OCI-LY1 (cell line): ENCODE measurements around the gene CORIN.
A peak's percentile ranks its signal among the peaks of the same experiment; 100 is the strongest.

Source experiments
- H2AFZ ChIP-seq: fragments of 200-600 bp; sonication (generic), shearing (Covaris generic); 2 replicates; pipeline ENCODE4 v1.6.0; 2014; ENCODE audit warnings: antibody characterized with exemption, mild to moderate bottlenecking, low read length
- H3F3A ChIP-seq: fragments of 200-600 bp; sonication (generic), shearing (Covaris generic); 2 replicates; pipeline ENCODE4 v1.6.0; 2014; ENCODE audit warnings: mild to moderate bottlenecking, antibody characterized with exemption, low read length, moderate library complexity; ENCODE audit not compliant: insufficient read depth
- H3K27ac ChIP-seq: fragments of 200-600 bp; sonication (generic); 2 replicates; pipeline ENCODE4 v1.5.1; 2014; ENCODE audit warnings: low read length, mixed run types, mild to moderate bottlenecking, low read depth; ENCODE audit not compliant: poor library complexity, severe bottlenecking
- H3K27me3 ChIP-seq: fragments of 200-600 bp; sonication (generic); 2 replicates; pipeline ENCODE4 v1.6.0; 2014; ENCODE audit warnings: antibody characterized with exemption, mild to moderate bottlenecking, low read length, moderate library complexity; ENCODE audit not compliant: insufficient read depth
- H3K36me3 ChIP-seq: fragments of 200-600 bp; sonication (generic); 2 replicates; pipeline ENCODE4 v1.6.1; 2014; ENCODE audit warnings: mild to moderate bottlenecking, antibody characterized with exemption, low read length, moderate library complexity, mixed read lengths; ENCODE audit not compliant: insufficient read depth
- H3K4me1 ChIP-seq: fragments of 200-600 bp; sonication (generic); 2 replicates; pipeline ENCODE4 v1.5.1; 2014; ENCODE audit warnings: mild to moderate bottlenecking, low read length, moderate library complexity; ENCODE audit not compliant: insufficient read depth, severe bottlenecking
- H3K4me2 ChIP-seq: fragments of 200-600 bp; sonication (generic), shearing (Covaris generic); 2 replicates; pipeline ENCODE4 v1.6.1; 2014; ENCODE audit warnings: low read length
- H3K4me3 ChIP-seq: fragments of 200-600 bp; sonication (generic); 2 replicates; pipeline ENCODE4 v1.5.1; 2014; ENCODE audit warnings: low read length, low read depth, mild to moderate bottlenecking, mixed read lengths; ENCODE audit not compliant: poor library complexity, severe bottlenecking
- H3K79me2 ChIP-seq: fragments of 200-600 bp; shearing (Covaris generic); 2 replicates; pipeline ENCODE4 v1.6.1; 2016; ENCODE audit warnings: mixed run types, low read length, mixed read lengths; ENCODE audit not compliant: insufficient read depth
- H3K9ac ChIP-seq: fragments of 200-600 bp; sonication (generic), shearing (Covaris generic); 2 replicates; pipeline ENCODE4 v1.6.1; 2014; ENCODE audit warnings: mild to moderate bottlenecking, low read length, mixed read lengths
- H3K9me2 ChIP-seq: fragments of 200-600 bp; sonication (generic), shearing (Covaris generic); 2 replicates; pipeline ENCODE4 v1.6.1; 2014; ENCODE audit warnings: low read depth, mild to moderate bottlenecking, low read length, mixed read lengths
- H3K9me3 ChIP-seq: fragments of 200-600 bp; shearing (Covaris generic); 2 replicates; pipeline ENCODE4 v1.6.1; 2014; ENCODE audit warnings: low read length, mixed read lengths
- H4K20me1 ChIP-seq: fragments of 200-600 bp; sonication (generic), shearing (Covaris generic); 2 replicates; pipeline ENCODE4 v1.6.0; 2016; ENCODE audit warnings: mild to moderate bottlenecking, low read length; ENCODE audit not compliant: insufficient read depth
- EZH2 ChIP-seq: fragments of 200-600 bp; sonication (generic), shearing (Covaris generic); IDR thresholded peaks from 2 replicates; pipeline ENCODE4 v1.8.0; 2017; ENCODE audit warnings: borderline replicate concordance, mixed run types, mild to moderate bottlenecking, antibody characterized with exemption, low read length, moderate library complexity, mixed read lengths
- TF ChIP-seq, protein P1 (sequence below): fragments of 200-600 bp; sonication (generic), shearing (Covaris generic); IDR thresholded peaks from 2 replicates; pipeline ENCODE4 v1.5.1; 2017; ENCODE audit warnings: mild to moderate bottlenecking, antibody characterized with exemption, low read length, moderate library complexity, mixed read lengths

Gene CORIN

DNA sequence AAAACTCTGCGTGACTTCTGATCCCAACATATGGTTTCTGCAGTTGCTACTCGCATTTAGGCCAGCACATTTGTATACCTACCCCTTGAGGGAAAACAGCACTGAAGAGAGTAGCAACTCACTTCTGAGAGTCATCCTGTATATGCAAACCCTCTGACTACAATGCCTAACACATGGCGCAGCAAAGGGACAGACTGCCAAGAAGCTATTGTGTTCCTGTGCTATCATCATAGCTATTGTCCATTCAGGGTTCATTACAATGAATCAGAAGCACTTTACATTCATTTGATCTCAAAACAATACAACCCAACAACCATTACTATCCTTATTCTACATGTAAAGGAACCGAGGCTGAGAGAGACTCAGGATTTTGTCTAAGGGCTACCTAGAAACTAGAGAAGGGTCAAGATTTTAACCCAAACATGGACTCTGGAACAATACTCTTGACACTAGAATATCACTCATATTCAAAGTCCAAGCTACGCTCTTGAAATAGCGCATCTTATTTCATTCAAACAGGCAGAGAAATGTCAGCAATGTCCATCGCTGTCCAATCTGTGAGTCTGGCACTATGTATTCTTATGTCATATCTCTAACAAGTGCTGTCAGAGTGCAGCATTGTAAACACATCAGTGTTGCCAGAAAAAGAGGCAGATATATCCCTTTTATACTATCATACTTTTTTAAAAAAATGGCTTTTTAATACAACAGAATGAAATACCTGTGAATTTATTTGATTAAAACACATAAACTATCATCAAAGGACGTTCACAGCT lies 173.6 kb downstream of the CORIN start:
- Histone ChIP-seq H3K9me3 (no peaks in the 10 kb centered on the region), H3K27me3 (0 out of 2 replicates have a peak, but pooled peaks cover 3% of the 10 kb centered on the region), H3K4me3 (no peak overlapping the region), H3K9ac (no peak overlapping the region), H2AFZ (no peak overlapping the region), H3F3A (no peaks in the 10 kb centered on the region), H3K9me2 (no peaks in the 10 kb centered on the region), H4K20me1 (no peaks in the 10 kb centered on the region), H3K36me3 (no peaks in the 10 kb centered on the region), H3K4me1 (no peaks in the 10 kb centered on the region), H3K27ac (no peak overlapping the region), H3K79me2 (no peaks in the 10 kb centered on the region), H3K4me2 (no peak overlapping the region)
- TF ChIP-seq, protein P1, sequence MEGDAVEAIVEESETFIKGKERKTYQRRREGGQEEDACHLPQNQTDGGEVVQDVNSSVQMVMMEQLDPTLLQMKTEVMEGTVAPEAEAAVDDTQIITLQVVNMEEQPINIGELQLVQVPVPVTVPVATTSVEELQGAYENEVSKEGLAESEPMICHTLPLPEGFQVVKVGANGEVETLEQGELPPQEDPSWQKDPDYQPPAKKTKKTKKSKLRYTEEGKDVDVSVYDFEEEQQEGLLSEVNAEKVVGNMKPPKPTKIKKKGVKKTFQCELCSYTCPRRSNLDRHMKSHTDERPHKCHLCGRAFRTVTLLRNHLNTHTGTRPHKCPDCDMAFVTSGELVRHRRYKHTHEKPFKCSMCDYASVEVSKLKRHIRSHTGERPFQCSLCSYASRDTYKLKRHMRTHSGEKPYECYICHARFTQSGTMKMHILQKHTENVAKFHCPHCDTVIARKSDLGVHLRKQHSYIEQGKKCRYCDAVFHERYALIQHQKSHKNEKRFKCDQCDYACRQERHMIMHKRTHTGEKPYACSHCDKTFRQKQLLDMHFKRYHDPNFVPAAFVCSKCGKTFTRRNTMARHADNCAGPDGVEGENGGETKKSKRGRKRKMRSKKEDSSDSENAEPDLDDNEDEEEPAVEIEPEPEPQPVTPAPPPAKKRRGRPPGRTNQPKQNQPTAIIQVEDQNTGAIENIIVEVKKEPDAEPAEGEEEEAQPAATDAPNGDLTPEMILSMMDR = no peak
- TF ChIP-seq EZH2 = no peak

- H3K79me2 ChIP-seq = no peaks in the 10 kb centered on the region
- no peak overlapping the region for H3K27ac ChIP-seq
- H3K9me2 ChIP-seq = no peaks in the 10 kb centered on the region
- H3K36me3 ChIP-seq = no peaks in the 10 kb centered on the region
- H3K4me3 ChIP-seq = no peak overlapping the region
- TF ChIP-seq, protein P1 = peak; percentile 44; the same call in 1 of the 2 replicates
- no peak for TF ChIP-seq EZH2
- H3F3A ChIP-seq = no peaks in the 10 kb centered on the region
- 0 out of 2 replicates have a peak, but pooled peaks cover 3% of the 10 kb centered on the region for H3K27me3 ChIP-seq
- H4K20me1 ChIP-seq = no peaks in the 10 kb centered on the region
- no peak overlapping the region for H3K9ac ChIP-seq
- no peaks in the 10 kb centered on the region for H3K9me3 ChIP-seq
- H3K4me2 ChIP-seq = no peak overlapping the region
- no peaks in the 10 kb centered on the region for H3K4me1 ChIP-seq
- no peak overlapping the region for H2AFZ ChIP-seq
Measured at GRCh38 chr4:47662975-47663374, 174.9 kb downstream of the CORIN start.

DNA sequence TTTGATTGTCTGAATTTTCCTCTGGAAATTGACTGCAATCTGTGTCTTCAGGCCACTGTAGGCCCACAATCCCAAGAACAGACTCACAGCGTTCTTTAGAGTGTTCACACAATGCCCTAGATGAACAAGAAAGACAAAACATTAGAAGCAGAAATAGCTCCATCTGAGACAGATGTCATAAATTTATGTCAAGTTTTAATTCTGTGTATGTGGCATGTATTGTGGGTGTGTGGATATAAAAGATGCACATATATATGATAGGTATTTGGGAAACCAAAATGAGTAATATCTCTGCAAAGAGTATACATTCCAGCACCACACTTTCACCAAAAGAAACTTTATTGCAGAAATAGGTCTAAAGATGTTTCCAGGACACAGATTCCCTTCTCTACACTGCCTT lies 176.1 kb downstream of the CORIN start:
- 0 out of 2 replicates have a peak, but pooled peaks cover 3% of the 10 kb centered on the region for H3K27me3 ChIP-seq
- no peak overlapping the region for H2AFZ ChIP-seq
- H3K4me2 ChIP-seq = no peak overlapping the region
- H3K9me3 ChIP-seq = no peaks in the 10 kb centered on the region
- no peak for TF ChIP-seq EZH2
- TF ChIP-seq, protein P1 = no peak
- no peaks in the 10 kb centered on the region for H3K79me2 ChIP-seq
- H3K36me3 ChIP-seq = no peaks in the 10 kb centered on the region
- H3K4me1 ChIP-seq = no peaks in the 10 kb centered on the region
- H3F3A ChIP-seq = no peaks in the 10 kb centered on the region
- no peak overlapping the region for H3K9ac ChIP-seq
- no peak overlapping the region for H3K27ac ChIP-seq
- no peaks in the 10 kb centered on the region for H3K9me2 ChIP-seq
- H4K20me1 ChIP-seq = no peaks in the 10 kb centered on the region
- H3K4me3 ChIP-seq = no peak overlapping the region
